Uterus (tissue), 2 donors: ENCODE results near the gene EIF4E2.

Experiments
- CTCF ChIP-seq, 4 experiments: fragments of 200-600 bp in 2 of 4; fragments of 450-650 bp in 2 of 4; sonication (generic) in 2 of 4; IDR thresholded peaks; one replicate each; pipeline ENCODE4 v1.5.1; 2016 to 2019; ENCODE audit warnings: antibody characterized with exemption in 4 of 4, mild to moderate bottlenecking in 2 of 4, moderate library complexity in 1 of 4
- POLR2A ChIP-seq, 2 donors: fragments of 450-650 bp; IDR thresholded peaks; one replicate each; pipeline ENCODE4 v1.6.1; 2016; ENCODE audit warnings: antibody characterized with exemption in 2 of 2, mild to moderate bottlenecking in 1 of 2, moderate library complexity in 1 of 2

GRCh38 chr2:232567721-232568120, 17.2 kb downstream of the EIF4E2 start:
- TF ChIP-seq CTCF (IDR thresholded peaks at IDR 0.05) (no peak), POLR2A (IDR thresholded peaks at IDR 0.05) (no peak)
